Measurements from ENCODE around the gene TKTL2. TPM values are rescaled to one million over a fixed set of nuclear protein-coding genes. Genes with fewer than 3 reads are reported as not detected.
"Not testable (repeated sequence)": the region's sequence is repeated elsewhere in the genome, so short reads cannot be mapped to it uniquely, and the experiment has no call there.

TKTL2 gene
- total RNA-seq, 2 experiments from 2014 or later: not detected

DNA sequence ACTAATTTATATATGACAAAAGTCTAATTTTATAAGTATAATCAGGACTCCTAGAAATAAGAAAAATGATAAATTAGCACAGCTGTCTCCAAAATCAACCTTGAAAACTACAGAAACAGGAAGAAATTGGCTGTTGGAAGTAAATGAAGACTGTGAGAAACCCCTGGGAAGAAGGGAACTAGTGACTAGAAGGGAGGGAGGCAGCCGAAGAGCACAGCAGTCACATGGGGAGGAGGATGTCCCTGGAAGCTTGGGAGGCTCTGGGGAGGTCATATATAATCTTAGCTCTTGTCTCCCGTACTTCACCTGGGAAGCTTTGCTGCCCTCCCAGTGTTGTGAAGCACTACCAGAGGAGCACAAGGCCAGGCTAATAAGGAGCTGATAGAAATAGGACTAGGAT is 12.0 kb upstream of the TKTL2 start:
- Mint-ChIP-seq H3K27ac (no peak overlapping the region), H3K4me1 (ENCODE audit: low read depth) (no peaks in the 10 kb centered on the region), H3K27me3 (ENCODE audit: low read depth) (peaks cover 13% of the 10 kb centered on the region), H3K9me3 (no peaks in the 10 kb centered on the region), H3K36me3 (ENCODE audit: low read depth) (no peaks in the 10 kb centered on the region), H3K4me3 (no peak overlapping the region)
- CTCF ChIA-PET: interaction anchor here (0.5 to 4.5 kb wide), 8 partner anchors 12 to 208 kb away, joined by 3 to 46 read pairs (median 4); no protein-coding TSS in a partner anchor
- intact Hi-C loops (cut with micrococcal nuclease): loop anchor here (2.0 to 10.0 kb wide), 3 partner anchors 269 to 1245 kb away; no protein-coding TSS in a partner anchor
- DNase-seq: no peak

DNA sequence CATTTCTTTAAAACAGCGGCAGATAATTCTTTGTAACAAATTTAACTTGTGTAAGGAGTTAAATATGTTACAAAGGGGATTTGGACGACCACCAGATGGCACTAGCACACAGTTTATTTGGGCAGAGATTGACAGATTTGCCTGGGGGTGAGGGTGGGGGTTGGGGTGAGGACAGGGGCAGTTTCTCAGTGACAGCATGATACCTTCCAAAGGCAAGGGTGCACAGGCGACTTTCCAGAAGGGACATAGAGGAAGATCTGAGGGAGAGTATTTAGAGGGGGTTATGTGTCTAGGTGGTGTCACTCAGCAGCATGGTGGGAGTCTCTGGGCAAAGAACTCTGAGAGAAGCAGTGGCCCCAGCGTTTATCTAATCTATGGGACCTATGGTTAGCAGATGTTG is 11.4 kb upstream of the TKTL2 start:
- no peaks in the 10 kb centered on the region for H3K4me1 Mint-ChIP-seq (ENCODE audit: low read depth)
- intact Hi-C loops (cut with micrococcal nuclease): loop anchor here (1.0 to 10.0 kb wide), 8 partner anchors 59 to 1246 kb away; no protein-coding TSS in a partner anchor
- H3K9me3 Mint-ChIP-seq: no peaks in the 10 kb centered on the region
- CTCF ChIA-PET: interaction anchor here (1.0 to 4.5 kb wide), 6 partner anchors 8 to 64 kb away, joined by 3 to 46 read pairs (median 4); no protein-coding TSS in a partner anchor
- peaks cover 13% of the 10 kb centered on the region for H3K27me3 Mint-ChIP-seq (ENCODE audit: low read depth)
- DNase-seq: peak; percentile 67
- H3K27ac Mint-ChIP-seq: no peak overlapping the region
- no peak overlapping the region for H3K4me3 Mint-ChIP-seq
- H3K36me3 Mint-ChIP-seq (ENCODE audit: low read depth): no peaks in the 10 kb centered on the region

DNA sequence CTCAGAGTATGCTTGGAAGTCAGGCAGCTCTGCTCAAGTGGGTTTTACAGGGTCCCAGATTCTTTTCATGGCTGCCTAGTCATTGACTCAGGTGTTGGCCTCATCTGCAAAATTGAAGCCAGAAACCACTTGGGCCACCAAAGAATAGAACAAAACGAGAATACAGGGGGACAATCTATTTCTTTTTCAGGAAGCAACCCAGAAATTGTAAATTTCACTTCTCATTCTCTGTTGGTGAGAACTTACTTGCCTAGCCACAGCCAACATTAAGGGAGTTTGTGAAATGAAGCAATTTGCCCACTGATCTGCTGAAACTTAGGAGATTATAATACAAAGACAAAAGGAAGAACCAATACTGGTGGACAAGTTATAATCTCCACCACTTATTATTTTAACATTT is 8.6 kb upstream of the TKTL2 start:
- Mint-ChIP-seq H3K9me3 (no peaks in the 10 kb centered on the region), H3K27ac (no peak overlapping the region), H3K36me3 (ENCODE audit: low read depth) (no peaks in the 10 kb centered on the region), H3K27me3 (ENCODE audit: low read depth) (peaks cover 8% of the 10 kb centered on the region), H3K4me1 (ENCODE audit: low read depth) (no peaks in the 10 kb centered on the region), H3K4me3 (no peak overlapping the region)
- DNase-seq: no peak
- intact Hi-C loops (cut with micrococcal nuclease): loop anchor here (5.0 to 10.0 kb wide), 3 partner anchors 200 to 530 kb away; no protein-coding TSS in a partner anchor
- CTCF ChIA-PET: interaction anchor here (1.0 kb wide), 1 partner anchor 66 kb away, joined by 3 read pairs; no protein-coding TSS in a partner anchor

DNA sequence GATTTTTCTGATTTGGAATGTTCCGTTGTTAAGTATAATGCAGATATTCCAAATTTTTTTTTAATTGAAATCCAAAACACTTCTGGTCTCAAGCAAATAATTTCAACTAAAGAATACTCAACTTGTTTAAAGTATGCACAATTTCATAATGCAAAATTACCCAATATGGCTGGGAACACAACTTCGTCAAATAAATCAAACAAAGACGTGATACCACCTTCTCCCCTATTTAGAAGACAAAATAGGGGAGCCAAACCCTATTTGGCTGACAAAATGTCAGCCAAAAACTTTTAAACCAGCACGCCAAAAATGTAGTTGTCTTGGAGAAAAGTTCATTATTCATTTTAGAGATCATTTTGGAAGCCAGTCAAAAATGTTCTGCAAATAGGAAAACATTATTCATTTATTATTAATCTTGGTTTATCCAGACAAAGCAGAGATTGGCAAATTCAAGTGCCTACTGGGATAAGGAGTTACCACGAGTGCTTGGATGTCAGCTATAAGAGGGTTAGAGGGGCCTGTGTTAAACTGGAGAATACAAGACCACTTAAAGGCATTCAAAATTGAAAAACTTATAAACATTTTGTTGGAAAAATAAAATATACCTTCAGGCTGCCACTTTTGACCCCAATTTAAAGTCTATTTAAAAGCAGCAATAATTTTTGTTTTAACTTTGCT is 3.3 kb upstream of the TKTL2 start:
- no peak overlapping the region for H3K27ac Mint-ChIP-seq
- intact Hi-C loops (cut with micrococcal nuclease): no loop called here
- H3K9me3 Mint-ChIP-seq: no peaks in the 10 kb centered on the region
- H3K4me1 Mint-ChIP-seq (ENCODE audit: low read depth): no peaks in the 10 kb centered on the region
- no peak overlapping the region for H3K4me3 Mint-ChIP-seq
- CTCF ChIA-PET: no interaction called here
- DNase-seq: no peak
- peaks cover 2% of the 10 kb centered on the region for H3K27me3 Mint-ChIP-seq (ENCODE audit: low read depth)
- no peaks in the 10 kb centered on the region for H3K36me3 Mint-ChIP-seq (ENCODE audit: low read depth)

DNA sequence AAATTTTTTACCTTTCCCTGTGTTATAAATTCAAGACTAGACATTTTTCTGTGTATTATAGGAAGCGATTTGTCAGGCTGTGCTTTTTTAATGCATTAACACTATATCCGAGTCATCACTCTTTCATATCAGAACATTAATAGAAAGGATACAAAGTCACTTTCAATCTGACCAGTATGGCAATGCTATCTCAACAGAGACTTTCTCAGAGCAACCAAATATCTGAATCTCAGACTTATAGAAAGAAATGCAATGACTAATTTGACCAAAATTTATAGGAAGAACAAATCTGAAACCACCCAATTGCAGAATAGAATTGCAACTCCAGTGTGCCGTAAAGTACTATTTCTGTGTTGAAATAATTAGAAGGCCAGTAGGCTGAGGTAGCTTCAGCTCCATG is 473 bp upstream of the TKTL2 start:
- H3K9me3 Mint-ChIP-seq: no peaks in the 10 kb centered on the region
- intact Hi-C loops (cut with micrococcal nuclease): no loop called here
- CTCF ChIA-PET: no interaction called here
- H3K4me3 Mint-ChIP-seq: no peak overlapping the region
- no peaks in the 10 kb centered on the region for H3K4me1 Mint-ChIP-seq (ENCODE audit: low read depth)
- no peaks in the 10 kb centered on the region for H3K36me3 Mint-ChIP-seq (ENCODE audit: low read depth)
- H3K27me3 Mint-ChIP-seq (ENCODE audit: low read depth): peaks cover 2% of the 10 kb centered on the region
- H3K27ac Mint-ChIP-seq: no peak overlapping the region
- DNase-seq: no peak

DNA sequence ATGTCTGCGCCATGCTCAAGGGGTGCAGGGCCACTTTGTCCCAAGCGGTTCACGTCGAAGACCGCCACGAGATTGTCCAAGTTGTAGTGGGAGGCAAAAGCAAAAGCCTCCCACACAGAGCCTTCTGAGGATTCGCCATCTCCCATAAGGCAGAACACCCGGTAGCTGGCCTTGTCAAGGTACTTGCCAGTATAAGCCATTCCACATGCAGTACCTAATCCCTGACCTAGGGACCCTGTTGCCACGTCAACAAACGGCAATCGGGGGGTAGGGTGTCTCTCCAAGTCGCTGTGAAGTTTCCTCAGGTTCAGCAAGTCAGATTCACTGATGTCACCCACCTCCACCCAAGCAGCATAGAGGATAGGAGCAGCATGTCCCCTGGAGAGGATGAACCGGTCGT is 424 bp downstream of the TKTL2 start:
- intact Hi-C loops (cut with micrococcal nuclease): no loop called here
- Mint-ChIP-seq H3K4me3 (no peak overlapping the region), H3K4me1 (ENCODE audit: low read depth) (no peaks in the 10 kb centered on the region), H3K36me3 (ENCODE audit: low read depth) (no peaks in the 10 kb centered on the region), H3K27ac (no peak overlapping the region), H3K9me3 (no peaks in the 10 kb centered on the region), H3K27me3 (ENCODE audit: low read depth) (peaks cover 2% of the 10 kb centered on the region)
- CTCF ChIA-PET: no interaction called here
- no peak for DNase-seq

DNA sequence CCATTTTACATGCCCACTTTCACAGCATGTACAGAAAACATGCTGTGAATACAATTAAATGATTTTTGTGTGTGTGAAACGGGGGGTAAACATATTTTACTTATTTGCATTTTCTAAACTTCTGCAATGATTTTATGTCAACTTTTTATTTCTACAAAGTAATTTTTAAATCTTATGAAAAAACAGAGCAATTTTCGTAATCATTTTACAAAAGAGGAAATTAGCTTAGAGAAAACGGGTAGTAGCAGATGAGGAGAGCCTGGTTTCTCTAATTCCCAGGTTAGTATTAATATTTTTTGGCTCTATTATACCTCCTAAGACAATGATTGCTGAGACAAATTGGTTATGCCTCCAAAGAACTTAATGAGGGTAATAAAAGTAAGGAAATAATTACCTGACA is 3.2 kb downstream of the TKTL2 start:
- no peak overlapping the region for H3K27ac Mint-ChIP-seq
- no peaks in the 10 kb centered on the region for H3K4me1 Mint-ChIP-seq (ENCODE audit: low read depth)
- DNase-seq: no peak
- no peak overlapping the region for H3K4me3 Mint-ChIP-seq
- H3K9me3 Mint-ChIP-seq: no peaks in the 10 kb centered on the region
- CTCF ChIA-PET: no interaction called here
- H3K27me3 Mint-ChIP-seq (ENCODE audit: low read depth): peaks cover 5% of the 10 kb centered on the region
- intact Hi-C loops (cut with micrococcal nuclease): no loop called here
- no peaks in the 10 kb centered on the region for H3K36me3 Mint-ChIP-seq (ENCODE audit: low read depth)

DNA sequence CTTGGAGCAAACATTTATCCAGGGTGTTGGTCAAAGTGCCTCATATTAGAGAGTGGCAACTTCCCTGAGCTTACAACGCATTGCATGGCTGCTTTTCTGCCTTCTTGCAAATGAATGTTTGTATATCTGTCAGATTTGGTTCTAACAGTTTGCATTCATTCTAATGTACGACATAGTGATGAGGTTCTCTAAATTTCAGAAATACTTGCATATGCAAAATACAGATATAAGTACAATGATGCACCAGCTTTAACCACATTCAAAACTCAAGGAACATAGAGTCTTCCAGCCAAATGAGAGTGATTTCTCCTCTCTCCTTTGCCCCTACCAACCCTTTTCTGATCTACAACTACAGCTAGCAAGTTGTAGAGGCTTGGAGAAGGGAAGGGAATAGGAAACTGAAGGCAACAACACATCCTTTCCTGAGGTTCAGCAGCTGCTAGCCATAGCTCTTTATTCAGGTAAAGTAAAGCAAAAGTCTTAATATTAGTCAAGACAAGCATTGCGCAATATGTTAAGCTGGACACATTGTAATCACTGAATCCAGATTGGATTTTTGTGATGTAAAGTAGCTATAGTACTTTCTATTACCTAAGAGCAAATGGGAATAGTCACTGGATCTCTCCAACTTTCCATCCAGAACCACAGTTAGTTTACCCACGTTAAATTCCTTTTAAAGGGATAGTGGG is 6.3 kb downstream of the TKTL2 start:
- no peak overlapping the region for H3K4me3 Mint-ChIP-seq
- no peaks in the 10 kb centered on the region for H3K4me1 Mint-ChIP-seq (ENCODE audit: low read depth)
- H3K36me3 Mint-ChIP-seq (ENCODE audit: low read depth): no peaks in the 10 kb centered on the region
- CTCF ChIA-PET: interaction anchor here (0.6 kb wide), 1 partner anchor 85 kb away, joined by 5 read pairs; no protein-coding TSS in a partner anchor
- H3K27me3 Mint-ChIP-seq (ENCODE audit: low read depth): peaks cover 9% of the 10 kb centered on the region
- DNase-seq: no peak
- intact Hi-C loops (cut with micrococcal nuclease): no loop called here
- H3K27ac Mint-ChIP-seq: no peak overlapping the region
- H3K9me3 Mint-ChIP-seq: no peaks in the 10 kb centered on the region

DNA sequence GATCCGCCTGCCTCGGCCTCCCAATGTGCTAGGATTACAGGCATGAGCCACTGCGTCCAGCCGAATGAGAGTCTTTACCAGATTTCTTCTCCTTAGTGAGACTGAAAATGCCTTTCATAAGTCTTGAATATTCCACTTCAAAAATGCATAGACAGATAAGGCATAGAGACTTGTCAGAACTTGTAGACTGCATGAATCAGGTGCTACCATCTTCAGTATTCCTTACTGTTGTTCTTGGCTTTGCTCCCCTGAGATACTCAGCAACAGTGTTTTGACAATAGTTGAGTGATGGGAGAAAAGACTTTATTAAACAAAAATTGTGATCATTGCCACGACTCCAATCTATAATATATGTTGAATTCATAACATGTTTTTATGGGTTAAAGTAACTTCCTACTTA is 11.0 kb downstream of the TKTL2 start:
- Mint-ChIP-seq H3K9me3 (no peaks in the 10 kb centered on the region), H3K27ac (no peak overlapping the region), H3K27me3 (ENCODE audit: low read depth) (peaks cover 4% of the 10 kb centered on the region), H3K4me1 (ENCODE audit: low read depth) (no peaks in the 10 kb centered on the region), H3K4me3 (no peak overlapping the region), H3K36me3 (ENCODE audit: low read depth) (no peaks in the 10 kb centered on the region)
- no peak for DNase-seq
- intact Hi-C loops (cut with micrococcal nuclease): no loop called here
- CTCF ChIA-PET: no interaction called here

DNA sequence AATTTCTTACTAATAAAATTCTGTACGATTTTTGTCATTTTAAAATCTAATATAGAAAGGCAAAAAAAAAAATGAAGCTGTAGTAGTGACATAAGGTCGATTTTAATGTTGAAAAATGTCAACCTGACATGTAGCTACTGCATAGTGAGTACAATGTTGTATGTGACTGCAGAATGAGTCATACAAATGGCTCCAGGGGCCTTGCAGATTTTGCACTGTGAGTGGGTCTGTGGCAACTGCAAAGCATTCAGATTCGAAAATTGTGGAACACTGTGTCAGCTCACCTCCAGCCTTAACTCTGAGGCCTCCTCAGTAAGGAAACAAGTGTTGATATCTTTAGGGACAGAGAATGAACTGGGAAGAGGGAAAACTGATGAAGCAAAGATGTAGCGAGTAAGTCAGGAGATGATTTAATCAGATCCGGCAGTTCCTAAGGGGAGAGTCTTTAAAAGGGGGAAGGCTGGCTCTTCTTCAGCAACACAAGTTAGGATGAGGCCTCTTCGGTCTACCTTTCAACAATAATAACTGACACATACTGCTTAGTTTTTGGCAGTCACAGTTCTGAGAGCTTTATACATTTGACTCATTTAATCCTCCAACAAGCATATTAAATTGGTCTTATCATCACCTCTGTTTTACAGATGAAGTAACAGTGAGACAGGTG is 24.9 kb downstream of the TKTL2 start:
- no peaks in the 10 kb centered on the region for H3K4me1 Mint-ChIP-seq (ENCODE audit: low read depth)
- intact Hi-C loops (cut with micrococcal nuclease): no loop called here
- no peaks in the 10 kb centered on the region for H3K27me3 Mint-ChIP-seq (ENCODE audit: low read depth)
- DNase-seq: no peak
- no peaks in the 10 kb centered on the region for H3K36me3 Mint-ChIP-seq (ENCODE audit: low read depth)
- H3K4me3 Mint-ChIP-seq: no peak overlapping the region
- CTCF ChIA-PET: interaction anchor here (0.6 kb wide), 2 partner anchors 106 to 384 kb away, joined by 3 read pairs; no protein-coding TSS in a partner anchor
- H3K9me3 Mint-ChIP-seq: no peaks in the 10 kb centered on the region
- H3K27ac Mint-ChIP-seq: no peak overlapping the region

DNA sequence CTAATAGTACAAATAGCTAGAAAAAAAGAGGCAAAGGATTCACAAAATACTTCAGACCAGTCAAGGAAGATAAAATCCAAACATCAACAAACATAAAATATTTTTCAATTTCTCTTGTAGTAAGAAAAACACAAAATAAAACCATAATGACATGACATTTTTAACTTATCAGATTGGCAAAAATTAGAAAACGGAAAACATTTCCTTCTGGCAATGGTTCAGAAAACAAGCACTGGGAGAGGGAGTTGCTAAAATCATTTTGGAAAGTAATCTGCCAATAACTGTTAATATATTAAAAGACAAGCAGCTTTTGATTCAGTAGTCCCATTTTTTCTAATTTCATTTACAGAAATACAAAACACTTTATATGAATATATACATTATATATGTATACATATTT is 26.1 kb downstream of the TKTL2 start:
- no peaks in the 10 kb centered on the region for H3K9me3 Mint-ChIP-seq
- DNase-seq: no peak
- H3K27me3 Mint-ChIP-seq (ENCODE audit: low read depth): peaks cover 3% of the 10 kb centered on the region
- no peak overlapping the region for H3K27ac Mint-ChIP-seq
- H3K36me3 Mint-ChIP-seq (ENCODE audit: low read depth): no peaks in the 10 kb centered on the region
- no peaks in the 10 kb centered on the region for H3K4me1 Mint-ChIP-seq (ENCODE audit: low read depth)
- intact Hi-C loops (cut with micrococcal nuclease): no loop called here
- H3K4me3 Mint-ChIP-seq: no peak overlapping the region
- CTCF ChIA-PET: no interaction called here

DNA sequence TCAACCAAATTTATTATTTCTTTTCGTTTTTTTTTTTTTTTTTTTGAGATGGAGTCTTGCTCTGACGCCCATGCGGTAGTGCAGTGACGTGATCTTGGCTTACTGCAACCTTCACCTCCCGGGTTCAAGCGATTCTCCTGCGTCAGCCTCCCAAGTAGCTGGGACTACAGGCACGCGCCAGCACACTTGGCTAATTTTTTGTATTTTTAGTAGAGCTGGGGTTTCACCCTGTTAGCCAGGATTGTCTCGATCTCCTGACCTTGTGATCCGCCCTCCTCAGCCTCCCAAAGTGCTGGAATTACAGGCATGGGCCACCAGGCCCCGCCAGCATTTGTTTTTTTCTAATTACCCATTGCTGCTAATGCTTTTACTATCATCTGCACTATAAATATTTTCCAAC is 26.5 kb downstream of the TKTL2 start:
- H3K36me3 Mint-ChIP-seq (ENCODE audit: low read depth); H3K4me3 Mint-ChIP-seq; H3K4me1 Mint-ChIP-seq (ENCODE audit: low read depth); H3K9me3 Mint-ChIP-seq; intact Hi-C loops (cut with micrococcal nuclease); DNase-seq; H3K27me3 Mint-ChIP-seq (ENCODE audit: low read depth); H3K27ac Mint-ChIP-seq; CTCF ChIA-PET: not testable (repeated sequence)

Data from activated naive CD4-positive, alpha-beta T cell treated with anti-CD3 and anti-CD28 coated beads for 36 hours (primary cell).